Daoy (cell line): ENCODE results near the gene TSPAN4. TPM values are rescaled to one million over a fixed set of nuclear protein-coding genes. Genes with fewer than 3 reads are reported as not detected.

Experiments
- DNase-seq: peaks from one replicate; pipeline ENCODE4 v3.0.0-alpha.2; 2015; ENCODE audit warnings: low read depth
- total RNA-seq: library from RNA; depleted of rRNA; stranded (reverse); fragments of >200 nt; shearing (Covaris generic); gene quantifications from 2 replicates; pipeline ENCODE4 v1.2.3, GENCODE V29; 2014

The TSPAN4 gene
- total RNA-seq, 1 experiment from 2014 or later: 37.3 TPM

DNA sequence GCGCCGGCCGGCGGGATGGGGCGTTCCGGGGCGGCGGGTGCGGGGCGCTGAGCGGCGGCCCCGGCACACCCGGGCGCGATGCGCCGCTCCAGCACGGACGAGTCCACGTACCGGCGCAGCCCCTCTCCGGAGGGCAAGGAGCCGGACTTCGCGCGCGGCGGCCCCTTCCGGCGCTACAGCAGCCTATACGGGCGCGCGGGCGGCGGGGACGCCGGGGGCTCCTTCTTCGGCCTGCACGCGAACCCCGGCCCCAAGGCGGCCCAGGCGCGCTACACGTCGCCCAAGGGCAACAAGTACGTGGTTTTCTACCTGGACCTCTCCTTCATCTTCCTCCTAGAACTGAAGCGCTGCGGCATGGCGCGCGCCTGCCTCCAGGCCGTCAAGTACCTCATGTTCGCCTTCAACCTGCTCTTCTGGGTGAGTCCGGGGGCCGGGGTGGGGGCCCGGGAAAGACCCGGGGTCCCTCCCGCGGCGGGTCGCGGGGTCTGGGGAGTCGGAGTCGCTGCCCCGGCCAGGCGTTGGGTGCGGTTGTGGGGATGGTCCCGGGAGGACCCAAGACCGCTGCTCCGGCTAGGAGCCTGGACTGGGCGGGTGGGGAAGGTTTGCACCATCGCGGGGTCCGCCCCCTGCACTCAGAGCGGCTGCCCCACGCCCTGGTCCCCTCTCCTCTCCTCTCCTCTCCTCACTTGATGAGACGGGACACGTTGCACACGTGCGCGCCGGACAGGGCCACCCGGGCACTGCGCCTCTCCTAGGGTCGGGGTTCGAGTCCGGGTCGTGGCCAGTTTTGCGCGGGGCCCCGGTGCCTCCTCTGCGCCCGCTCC is 7.5 kb downstream of the TSPAN4 start:
- DNase-seq: no peak

DNA sequence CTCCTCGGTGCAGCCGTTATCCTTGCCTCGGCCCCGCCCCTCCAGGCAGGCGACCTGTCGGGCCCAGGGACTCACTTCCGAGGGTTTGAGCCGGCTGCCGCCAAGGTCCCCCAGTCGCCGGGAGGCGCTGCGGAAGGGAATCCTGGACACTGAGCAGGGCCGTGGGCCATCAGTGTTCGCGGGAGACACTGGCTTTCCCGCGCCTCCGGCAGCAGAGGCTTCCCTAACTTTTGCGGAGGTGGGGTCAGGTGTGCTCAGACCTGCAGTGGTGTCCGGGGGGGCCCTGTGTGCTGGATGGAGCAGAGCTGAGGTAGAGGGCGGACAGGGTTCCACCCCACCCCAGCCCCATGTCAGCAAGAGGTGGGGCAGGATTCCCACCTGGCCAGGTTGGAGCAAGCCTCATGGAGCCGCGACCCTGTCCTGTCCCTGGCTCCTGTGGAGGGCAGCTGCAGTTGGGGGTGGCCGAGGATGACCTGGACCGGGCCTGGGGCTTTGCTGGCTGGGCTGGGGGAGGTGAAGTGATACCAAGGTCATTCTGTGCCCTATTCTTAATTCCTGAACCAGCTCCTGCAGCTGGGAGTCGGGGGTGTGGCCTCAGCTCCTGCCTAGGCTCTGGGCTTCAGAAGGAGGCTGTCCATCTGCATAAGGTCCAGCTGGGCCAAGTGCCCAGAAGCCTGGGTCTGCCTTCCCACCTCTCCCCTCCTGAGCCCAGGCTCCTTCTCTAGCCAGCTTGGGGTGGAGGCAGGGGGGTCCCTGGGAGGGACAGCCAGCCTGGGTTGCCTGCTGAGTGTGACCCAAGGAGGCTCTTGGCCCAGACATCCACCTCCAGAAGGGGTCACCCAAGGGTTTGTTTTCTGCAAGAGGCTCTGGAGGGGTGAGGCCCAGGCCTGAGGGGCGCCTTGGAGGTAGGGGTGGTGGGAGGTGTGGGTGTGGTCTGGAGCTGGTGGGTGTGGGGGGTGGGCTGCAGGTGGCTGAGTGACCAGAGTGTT is 8.4 kb downstream of the TSPAN4 start:
- DNase-seq: no peak

DNA sequence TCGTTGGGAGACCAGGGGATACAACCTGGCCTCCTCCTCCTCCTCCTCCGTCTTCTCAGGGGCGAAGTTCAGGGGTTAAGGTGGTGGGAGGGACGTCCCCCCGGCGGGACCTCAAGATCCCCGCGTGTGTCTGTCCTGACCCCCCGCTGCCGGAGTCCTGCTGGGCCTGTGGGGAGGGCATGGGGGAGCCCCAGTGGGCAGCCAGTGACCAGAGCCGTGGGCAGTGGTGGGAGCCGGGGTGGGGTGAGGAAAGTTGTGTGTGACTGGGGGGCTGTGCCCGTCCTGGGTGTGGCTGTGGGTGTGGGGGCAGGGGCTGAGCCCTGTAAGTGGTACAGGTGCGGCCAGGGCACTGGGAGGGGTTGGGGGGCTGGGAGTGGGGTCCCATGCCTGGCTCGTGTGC is 10.1 kb downstream of the TSPAN4 start:
- no peak for DNase-seq

DNA sequence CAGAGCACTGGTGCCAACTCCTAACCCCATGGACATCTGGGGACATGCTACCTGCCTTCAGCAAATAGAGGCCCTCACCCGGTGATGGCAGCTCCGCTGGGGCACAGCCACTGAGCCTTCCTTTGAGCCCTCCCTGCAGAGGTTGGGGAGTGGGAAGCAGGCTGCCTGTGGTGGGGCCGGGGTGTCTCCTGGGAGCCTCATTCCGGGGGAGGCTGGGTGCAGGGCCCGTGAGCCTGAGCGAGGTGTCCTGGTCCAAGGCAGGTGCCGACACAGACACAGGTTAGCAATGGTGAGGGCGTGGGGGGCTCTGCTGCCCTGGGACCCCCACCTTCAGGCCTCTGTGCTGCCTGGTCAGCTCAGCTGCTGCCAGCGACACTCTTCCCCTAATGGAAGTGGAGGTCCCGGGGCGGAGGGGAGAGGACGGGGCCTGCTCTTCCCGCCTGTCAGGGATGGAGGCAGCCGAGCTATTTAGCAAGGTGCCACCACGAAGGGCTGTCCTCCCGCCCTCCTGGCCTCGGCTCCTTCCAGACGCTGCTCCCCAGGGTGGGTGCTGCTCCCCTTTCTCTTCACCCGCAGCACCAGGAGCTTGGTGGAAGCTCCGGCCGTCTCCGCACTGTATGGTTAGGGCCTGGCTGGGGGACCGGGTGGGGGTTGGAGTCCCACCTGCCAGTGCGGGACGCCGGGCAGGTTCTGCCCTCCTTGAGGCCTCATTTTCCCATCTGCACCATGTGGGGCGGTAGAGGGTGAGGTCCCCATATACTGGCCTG is 11.2 kb downstream of the TSPAN4 start:
- DNase-seq: no peak

DNA sequence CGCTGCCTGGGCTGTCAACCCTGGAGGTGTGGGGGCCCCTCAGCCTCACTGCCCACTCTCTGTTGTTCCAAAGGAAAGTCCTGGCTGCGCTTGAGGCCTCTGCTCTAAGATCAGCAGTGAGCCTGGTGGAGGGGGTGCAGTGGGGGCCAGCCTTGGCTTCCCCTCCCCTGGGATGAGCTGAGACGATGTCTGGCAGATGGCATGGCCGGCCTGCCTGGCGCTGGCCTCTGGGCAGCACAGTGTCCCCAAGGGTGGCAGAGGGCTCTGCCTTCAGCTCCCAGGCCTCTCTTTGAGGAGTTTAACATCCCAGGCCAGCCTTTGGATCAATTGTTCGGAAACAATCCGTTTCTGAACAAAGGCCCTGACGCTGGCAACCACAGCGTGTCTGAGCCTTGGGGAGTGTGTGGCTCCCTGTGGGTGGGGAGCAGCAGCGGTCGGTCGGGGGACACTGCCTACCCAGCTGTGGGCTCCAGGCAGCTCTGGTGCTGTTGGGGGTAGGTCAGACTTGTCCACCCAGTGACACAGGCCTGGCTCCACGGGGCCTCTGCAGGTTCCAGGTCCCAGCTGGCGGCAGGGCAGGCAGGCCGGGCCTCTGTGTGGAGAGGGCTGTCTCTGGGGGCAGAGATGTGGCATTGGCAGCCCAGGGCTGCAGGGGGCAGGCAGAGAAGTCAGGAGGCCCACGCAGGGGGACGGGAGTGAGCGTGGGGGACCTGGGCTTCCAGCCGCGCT is 12.1 kb downstream of the TSPAN4 start:
- no peak for DNase-seq

DNA sequence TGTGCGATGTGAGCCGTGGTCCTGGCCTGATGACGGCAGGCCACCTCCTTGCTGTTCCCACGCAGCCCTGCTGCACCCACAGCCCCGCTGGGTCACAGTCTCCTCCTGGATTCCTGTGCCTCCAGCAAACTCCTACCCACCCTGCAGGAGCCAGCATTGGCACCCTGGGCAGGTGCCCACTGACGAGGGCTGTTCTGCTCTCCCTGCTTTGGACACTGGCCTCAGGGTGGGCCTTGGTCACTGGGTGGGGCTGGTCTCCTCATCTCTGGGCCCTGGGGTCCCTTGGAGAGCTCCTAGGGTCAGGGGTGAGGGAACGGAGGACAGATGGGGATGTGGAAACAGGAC is 12.7 kb downstream of the TSPAN4 start:
- no peak for DNase-seq

DNA sequence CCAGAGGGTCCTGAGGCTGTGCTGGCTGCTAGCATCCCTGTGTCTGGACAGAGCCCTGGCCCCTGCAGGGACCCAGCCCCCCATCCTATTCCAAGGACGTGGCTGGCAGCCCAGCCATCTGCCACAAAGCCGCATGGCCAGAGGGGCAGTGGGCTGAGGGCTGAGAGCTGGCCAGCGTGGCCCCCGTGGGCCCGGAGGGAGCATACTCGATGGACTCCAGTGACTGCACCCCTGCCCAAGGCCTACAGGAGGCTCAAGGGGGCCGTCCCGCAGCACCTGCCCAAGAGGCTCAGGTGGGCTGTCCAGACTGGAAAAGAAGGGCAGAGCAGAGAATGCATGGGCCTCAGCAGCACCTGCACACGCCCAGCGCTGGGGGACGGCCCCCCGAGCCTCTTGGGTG is 13.1 kb downstream of the TSPAN4 start:
- no peak for DNase-seq

DNA sequence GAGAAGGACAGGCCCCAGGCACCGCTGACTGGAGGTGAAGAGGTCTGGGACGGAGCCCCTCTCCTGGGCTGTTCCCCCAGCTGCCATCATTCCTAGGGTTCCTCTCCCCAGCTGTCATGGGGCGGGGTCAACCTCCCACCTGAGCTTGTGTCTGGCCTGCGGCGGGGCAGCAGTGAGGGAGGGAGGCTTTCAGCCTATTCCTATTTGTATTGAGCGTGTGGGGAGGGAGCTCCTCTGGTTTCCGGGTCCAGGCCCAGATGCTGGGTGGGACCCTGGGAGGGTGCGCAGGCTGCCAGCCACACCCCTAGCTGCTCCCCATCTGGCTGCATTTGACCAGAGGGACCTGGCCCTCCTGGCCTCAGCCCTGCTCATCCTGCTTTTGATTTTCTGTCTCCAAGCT is 13.7 kb downstream of the TSPAN4 start:
- DNase-seq: no peak

DNA sequence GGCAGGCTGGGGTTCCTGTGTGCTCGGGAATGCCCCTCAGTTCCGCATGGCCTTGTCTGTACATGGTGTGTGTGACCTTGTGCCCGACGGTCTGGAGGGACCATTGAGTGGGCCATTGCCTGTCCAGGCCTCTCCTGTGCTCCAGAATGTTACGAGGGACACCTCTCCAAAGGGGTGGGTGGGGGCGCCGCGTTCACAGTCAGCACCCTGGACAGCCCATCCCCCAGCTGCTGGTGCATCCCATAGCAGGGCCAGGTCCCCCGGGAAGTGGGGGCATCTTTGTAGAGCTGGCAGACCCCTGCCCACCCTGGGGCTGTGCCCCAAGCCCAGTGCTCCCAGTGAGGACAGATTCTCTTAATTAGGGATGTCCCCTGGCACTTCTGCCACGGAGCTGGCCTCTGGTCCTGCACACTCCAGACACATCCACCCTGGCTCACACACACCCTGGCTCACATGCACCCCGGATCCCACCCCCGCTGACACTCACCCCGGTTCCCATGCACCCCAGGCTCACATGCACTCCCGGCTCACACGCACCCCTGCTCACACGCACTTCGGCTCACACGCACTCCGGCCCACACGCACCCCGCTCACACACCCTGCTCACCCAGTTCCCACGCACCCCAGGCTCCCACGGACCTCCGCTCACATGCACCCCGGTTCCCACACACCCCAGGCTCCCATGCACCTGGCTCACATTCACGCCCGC is 15.6 kb downstream of the TSPAN4 start:
- DNase-seq: no peak

DNA sequence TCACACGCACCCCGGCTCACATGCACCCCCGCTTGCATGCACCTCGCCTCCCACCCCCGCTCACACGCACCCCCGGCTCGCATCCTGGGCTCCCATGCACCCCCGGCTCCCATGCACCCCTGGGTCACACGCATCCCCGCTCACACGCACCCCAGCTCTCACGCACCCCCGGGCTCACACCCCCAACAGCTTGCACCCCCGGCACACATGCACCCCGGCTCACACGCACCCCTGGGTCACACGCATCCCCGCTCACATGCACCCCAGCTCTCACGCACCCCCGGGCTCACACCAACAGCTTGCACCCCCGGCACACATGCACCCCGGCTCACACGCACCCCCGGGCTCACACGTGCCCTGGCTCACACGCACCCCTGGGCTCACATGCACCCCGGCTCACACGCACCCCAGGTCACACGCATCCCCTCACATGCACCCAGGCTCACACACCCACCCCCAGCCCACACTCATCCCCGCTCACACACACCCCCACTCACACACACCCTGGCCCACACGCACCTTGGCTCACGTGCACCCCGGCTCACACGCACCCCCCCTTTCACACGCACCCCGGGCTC is 16.2 kb downstream of the TSPAN4 start:
- no peak for DNase-seq

DNA sequence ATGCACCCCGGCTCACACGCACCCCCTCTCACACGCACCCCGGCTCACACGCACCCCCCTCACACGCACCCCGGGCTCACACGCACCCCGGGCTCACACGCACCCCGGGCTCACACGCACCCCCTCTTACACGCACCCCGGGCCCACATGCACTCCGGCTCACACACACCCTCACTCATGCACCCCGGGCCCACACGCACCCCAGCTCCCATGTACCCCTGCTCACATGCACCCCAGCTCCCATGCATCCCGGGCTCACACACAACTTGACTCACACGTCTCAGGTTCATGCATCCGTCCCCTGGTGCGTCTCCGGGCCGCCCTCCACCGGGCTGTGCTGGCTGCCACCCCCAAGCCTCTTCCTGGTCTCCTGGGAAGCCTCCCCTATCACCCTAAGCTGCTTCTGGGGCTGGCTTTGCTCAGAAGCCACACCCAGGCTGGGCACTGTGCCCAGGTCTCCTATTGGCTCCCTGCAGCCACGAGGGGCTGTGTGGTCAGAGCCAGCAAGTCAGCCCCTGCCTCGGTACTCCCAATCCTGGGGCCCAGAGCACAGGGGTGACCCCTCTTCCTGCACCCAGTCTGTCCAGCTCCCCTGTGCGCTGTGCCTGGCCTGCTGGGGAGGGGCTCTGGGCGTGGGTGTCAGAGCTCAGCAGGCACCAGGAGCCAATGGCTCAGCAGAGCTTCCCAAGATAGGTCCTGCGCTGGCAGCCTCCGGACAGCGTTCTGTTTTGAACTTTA is 16.9 kb downstream of the TSPAN4 start:
- DNase-seq: peak; percentile 75

DNA sequence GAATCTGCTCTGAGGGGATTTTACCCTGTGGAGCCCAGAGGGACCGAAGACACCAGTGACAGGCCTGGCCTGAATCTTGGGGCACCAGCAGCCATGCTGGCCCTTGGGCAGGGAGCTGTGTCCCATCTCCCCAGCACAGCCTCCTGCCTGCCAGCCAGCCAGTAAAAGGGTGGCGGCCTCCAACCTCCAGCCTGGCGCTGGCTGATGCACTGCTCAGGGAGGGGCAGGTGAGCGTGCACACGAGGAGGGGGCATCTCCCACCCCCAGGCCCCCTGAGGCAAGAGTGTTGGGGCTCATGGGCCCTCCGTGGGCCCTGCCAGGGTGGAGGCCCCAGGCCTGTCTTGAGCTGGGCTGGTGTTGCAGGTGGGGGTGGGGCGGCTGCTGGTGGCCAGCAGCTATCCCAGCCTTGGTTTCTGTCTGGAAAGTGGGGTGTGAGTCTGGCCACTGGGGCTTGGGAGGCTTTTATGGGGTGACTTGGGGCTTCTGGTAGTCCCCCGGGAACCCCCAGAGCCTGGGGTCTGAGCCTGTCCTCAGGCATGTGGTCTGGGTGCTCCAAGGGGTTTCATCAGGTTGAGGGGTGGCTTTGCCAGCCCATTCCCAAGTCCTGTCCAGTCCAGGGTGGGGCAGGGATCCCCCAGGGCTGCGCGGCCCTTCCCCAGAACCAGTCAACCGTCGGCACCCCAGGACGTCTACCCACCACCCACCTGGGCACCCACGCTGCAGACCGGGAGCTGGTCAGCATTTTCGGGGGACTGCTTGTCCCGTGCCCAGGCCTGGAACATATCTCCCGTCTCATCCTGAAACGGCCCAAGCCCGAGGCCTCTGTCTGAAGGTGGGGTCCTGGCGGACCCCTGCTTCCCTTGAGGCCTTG is 17.8 kb downstream of the TSPAN4 start:
- DNase-seq: no peak

DNA sequence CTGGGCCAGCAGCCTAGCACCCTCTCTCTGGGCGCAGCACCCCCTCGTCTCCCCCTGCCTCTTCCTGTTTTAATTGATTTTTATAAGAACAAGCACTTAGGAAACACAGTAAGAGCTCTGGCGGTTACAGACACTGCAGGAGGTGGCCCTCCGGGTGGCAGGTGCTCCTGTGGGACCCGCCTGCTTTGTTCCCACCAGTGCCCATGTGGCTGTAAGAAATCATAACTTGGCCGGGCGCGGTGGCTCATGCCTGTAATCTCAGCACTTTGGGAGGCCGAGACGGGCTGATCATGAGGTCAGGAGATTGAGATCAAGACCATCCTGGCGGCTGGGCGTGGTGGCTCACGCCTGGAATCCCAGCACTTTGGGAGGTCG is 18.4 kb downstream of the TSPAN4 start:
- DNase-seq: no peak

DNA sequence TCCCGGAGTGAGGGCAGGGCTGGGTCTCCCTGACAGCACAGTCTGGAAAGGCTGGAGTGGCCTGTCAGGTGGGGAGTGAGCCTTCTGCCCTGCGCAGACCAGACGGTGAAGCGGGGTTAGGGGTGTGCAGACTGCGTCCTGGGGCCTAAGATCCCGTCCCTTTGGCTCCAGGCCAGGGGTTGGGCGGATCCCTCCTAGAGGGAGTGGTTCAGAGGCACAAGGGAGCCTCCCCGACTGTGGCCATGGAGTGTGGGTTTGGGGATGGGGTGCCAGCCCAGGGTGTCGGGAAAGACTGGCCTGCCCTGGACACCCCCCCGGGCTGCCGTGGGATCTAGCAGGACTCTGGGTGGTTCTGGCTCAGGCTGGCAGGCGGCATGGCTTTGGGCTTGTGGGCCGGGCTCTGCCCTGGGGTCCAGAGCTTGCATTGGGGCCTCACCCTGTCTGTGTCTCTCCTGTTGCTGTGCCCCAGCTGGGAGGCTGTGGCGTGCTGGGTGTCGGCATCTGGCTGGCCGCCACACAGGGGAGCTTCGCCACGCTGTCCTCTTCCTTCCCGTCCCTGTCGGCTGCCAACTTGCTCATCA is 19.5 kb downstream of the TSPAN4 start:
- DNase-seq: no peak

DNA sequence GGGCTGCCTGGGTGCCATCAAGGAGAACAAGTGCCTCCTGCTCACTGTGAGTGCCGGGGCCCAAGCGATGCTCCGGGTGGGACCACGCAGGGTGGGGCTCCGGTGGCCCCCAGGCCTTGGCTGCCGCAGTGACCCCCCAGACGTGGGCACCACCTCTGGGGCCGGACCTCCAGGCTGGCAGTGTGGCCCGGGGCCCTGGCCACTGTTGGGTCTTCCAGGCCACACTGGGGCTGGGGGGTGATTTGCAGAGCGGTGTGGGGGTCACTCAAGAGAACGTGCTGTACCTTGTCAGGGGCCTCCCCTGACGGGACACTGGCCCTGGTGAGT is 20.0 kb downstream of the TSPAN4 start:
- DNase-seq: no peak

DNA sequence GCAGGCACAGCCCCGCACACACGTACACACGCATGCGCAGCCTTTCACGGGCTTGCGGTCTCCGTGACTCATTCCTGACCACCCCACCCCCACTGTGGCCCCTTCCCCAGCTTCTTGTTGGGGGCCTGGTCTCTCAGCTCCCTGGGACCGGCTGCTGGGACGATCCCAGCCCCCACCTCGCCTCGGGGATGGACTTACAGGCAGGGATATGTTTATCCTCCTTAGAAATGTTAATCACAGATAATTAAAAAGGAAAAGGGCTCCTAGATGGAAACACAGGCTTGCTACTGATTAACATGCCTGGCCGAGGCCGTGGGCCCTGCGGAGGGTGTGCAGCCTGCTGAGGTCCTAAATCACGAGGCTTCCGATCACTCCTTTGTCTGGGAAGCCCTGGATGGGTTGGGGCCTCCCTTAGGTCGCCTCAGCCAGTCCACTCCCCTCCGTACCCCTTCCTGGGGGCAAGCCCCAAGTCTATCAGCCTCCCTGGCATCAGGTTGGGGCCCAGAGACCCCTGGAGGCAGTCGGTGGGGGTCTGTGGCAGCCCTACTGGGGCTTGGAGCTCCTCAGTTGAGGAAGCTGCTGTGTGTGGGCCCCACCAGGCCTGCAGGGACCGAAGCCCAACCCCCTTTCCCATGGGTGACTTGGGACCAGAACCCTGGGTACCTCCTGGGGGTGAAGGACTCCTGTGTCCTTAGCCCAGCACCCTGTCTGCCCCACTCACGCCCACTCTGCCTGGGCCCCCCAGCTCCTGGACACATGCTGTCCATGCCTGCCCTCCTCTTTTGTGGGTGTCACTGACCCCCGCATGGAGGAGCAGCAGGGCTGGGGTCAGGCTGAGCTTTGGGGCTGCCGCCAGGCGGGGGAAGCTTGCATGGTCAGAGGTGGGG is 20.6 kb downstream of the TSPAN4 start:
- DNase-seq: no peak
